SKM-1 treated with dmso at 0.1 percent for 144 hours (cell line): Measurements from ENCODE around the gene CEP290.
"Not testable (repeated sequence)": the region's sequence is repeated elsewhere in the genome, so short reads cannot be mapped to it uniquely, and the experiment has no call there.

Source experiments
- DNase-seq: peaks from one replicate; lab custom pipeline; 2025; ENCODE audit not compliant: unreplicated experiment; lab: John Stamatoyannopoulos, UW

Gene CEP290

DNA sequence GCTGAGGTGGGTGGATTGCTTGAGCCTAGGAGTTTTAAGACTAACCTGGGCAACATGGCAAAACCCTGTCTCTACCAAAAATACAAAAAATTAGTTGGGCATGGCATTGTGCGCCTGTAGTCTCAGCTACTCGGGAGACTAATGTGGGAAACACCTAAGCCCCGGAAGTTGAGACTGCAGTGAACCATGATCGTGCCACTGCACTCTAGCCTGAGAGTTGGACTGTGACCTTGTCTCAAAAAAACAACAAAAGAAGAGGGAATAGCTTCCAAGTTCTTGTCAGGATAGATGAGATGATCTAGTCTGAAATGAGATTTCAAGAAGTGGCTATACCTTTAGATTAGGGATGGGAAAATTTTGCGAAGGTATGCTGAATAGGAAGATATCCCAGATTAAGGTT, 97.9 kb downstream of the CEP290 start:
- DNase-seq: no peak

DNA sequence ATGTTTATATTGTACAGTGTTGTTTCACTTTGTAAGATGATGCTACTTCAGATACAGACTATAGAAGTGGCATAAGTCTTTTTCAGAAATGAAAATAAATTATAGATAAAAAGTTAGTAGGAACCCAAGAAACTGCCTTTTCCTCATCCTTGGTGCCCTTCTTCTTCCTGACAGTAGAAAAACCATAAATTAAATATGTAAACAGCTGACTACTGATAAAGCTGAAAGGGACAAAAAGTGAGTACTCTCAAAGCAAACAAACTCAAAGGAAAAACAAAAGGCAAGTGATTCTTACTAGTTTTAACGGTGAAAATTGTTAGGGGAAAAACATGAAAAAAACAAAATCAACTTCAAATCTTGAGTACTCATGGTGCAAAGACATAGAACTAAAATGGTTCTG, 104.1 kb downstream of the CEP290 start:
- no peak for DNase-seq

DNA sequence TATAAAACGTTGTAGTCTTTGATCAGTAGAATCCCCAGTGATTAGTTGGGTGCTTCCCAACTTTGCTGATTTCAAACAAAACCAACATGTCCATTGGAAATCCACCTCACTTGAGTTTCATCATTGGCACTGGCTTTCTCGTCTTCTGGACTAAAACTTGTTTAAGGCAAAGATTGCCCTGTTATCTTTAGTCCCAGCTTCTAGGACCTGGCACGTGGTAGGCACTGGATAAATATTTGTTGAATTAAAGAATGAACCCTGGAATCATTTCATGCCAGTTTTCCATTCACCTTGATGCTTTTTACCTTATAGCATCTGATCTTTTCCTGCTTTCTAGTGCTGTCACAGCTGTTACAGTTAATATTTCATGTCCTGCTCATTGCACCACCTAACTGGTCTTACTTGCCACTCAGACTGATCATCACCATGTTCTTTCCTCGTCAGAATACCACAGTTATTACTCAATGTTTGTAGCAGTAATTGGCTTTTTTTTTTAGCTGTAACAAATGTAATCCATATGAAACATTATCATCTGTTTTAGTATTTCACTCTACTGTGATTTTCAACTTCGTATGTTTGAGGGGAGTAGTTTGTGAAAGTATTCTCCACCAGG, 105.4 kb downstream of the CEP290 start:
- peak; percentile 9 for DNase-seq

DNA sequence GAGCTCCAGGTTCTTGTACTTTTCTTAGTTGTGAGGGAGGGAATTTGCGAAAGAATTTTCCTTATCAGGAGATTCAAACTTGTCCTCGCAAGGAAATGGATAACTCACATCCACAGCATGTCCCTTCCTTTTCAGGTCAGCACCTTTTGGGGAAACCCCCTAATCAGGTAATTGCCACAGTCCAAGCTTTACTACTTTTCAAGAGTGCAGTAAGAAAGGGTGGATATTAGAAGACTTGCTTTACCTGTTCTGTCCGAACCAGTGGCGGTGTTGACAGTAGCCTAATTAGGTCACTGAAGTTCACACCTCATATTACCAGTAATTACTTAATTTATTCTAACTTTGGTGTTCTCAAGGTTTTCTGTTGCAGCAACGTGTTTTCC, 106.0 kb downstream of the CEP290 start:
- DNase-seq: no peak

DNA sequence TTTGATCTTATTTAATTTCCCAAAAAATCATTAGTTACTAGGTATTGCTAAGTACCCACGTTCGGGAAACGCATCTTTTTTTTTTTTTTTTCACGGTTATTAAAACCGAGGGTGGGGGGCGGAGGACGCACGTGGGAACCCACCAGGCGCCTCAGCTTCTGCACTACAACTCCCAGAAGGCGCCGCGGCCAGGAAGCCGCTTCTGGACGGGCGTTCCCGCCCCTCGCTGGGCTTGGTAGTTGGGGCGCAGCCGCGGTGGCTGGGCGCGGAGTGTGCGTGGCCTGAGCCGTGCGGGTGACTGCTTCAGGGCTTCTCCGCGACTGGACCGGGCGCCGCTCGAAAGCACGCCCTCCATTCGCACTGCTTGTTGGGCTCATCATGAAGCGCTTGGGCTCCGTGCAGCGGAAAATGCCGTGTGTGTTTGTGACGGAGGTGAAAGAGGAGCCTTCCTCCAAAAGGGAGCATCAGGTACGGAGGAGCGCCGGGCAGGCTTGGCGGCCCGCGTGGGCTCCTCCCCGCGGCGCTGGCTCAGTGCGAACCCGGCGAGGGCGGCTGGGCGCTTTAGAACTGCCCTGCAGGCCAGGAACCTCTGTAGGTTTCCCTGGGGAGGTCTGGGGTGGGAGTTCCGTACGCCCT, 106.5 kb downstream of the CEP290 start:
- peak; percentile 72 for DNase-seq

DNA sequence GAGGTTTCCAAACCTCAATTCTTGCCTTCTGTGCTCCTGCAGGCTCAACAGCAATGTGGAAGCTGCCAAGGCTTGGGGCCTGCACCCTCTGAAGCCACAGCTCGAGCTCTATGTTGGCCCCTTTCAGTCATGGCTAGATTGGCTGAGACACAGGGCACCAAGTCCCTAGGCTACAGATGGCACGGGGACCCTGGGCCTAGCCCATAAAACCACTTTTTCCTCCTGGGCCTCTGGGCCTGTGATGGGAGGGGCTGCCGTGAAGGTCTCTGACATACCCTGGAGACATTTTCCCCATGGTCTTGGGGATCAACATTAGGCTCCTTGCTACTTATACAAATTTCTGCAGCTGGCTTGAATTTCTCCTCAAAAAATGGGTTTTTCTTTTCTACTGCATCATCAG, 110.7 kb downstream of the CEP290 start:
- not testable (repeated sequence) for DNase-seq

- DNase-seq: no peak
Measured at GRCh38 chr12:88029093-88029665, 112.7 kb downstream of the CEP290 start, which contains the start of gene C12orf50. Gene C12orf50, minus strand, starts transcription at chr12:88029401. Its CDS starts 2,439 bp downstream, at chr12:88026962.

GRCh38 chr12:88026196-88026595, 115.7 kb downstream of the CEP290 start:
- no peak for DNase-seq

GRCh38 chr12:88017964-88018363, 123.9 kb downstream of the CEP290 start:
- DNase-seq: no peak

DNA sequence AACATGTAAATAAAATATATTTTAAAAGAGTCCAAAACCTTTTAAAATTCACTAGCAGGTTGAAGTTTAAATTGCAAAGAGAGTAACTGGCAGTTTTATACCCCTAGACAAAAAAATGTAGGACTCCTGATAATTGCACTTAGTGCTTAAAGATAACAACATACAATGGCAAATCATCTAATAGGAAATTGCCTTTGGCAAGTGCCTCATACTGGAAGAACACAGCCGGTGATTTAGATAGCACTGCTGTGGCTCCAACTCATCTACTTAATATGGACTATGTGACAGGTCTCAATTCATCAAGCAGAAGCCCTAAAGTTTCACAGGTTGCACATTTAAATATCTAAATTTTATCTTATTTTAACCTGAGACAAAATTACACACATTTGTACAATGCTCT, 126.1 kb downstream of the CEP290 start:
- DNase-seq: no peak

DNA sequence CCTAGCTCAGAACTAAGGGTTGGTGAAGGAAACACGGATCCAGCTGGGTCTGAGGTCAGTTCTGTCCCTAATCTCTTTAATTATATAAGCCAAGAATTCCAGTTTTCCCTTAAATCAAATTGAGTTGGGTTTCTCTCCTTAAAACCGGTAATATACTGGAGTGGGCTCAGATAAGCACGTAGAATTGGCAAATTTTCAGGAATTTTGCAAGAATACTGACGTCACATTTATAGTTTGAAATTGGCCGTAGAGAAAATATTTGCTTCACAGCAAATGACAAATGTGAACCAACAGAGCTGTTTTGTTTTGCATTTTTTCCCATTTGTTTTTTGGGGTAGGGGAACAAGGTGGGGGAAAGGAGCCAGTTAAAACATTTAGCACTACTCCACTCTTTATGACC, 130.1 kb downstream of the CEP290 start:
- no peak for DNase-seq

DNA sequence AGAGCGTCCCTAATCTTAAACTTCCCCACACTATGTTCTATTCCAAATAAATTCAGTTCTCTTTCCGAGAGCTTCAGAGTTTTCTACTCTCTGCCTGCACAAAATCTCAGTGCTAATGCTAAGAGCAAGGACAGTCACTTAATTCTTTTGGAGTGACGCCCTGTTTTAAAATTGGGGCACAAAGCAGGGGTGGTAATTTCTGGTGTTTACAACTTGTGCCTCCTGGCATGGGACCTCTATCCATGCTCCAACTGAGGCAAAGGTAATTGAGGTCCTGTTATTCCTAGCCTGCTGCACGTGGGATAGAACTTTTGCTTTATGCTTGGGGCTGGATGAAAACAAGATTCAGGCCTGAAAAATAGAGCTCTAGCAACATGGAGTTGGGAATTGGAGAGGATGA, 135.5 kb downstream of the CEP290 start:
- no peak for DNase-seq

- DNase-seq: no peak
Measured at GRCh38 chr12:88001327-88001726, 140.6 kb downstream of the CEP290 start.
